A204.1 (cell line): ENCODE results near the gene CD69.

Experiments
- FAIRE-seq: peaks from 2 replicates; lab custom pipeline; 2012; peaks lifted over from hg19 to GRCh38; lab: Jason Lieb, UNC

Gene CD69

GRCh38 chr12:9760699-9761418 is at the start of gene CD69:
Gene CD69 (minus strand): TSS chr12:9760901. CDS start chr12:9760820, 81 bp downstream.
- no peak for FAIRE-seq

- no peak for FAIRE-seq
These were observed 49.2 kb upstream of the CD69 start for GRCh38 chr12:9809866-9810265.

GRCh38 chr12:9809338-9809737 is 48.6 kb upstream of the CD69 start:
- FAIRE-seq, result no peak

GRCh38 chr12:9808504-9808903 is 47.8 kb upstream of the CD69 start:
- no peak for FAIRE-seq

GRCh38 chr12:9806714-9807113 is 46.0 kb upstream of the CD69 start:
- FAIRE-seq, result no peak

- FAIRE-seq, result no peak
These were observed 45.2 kb upstream of the CD69 start for GRCh38 chr12:9805883-9806282.

- no peak for FAIRE-seq
These were observed 39.3 kb upstream of the CD69 start for GRCh38 chr12:9799961-9800360.

- no peak for FAIRE-seq
These were observed 37.3 kb upstream of the CD69 start for GRCh38 chr12:9797722-9798619.

- no peak for FAIRE-seq
These were observed 36.3 kb upstream of the CD69 start for GRCh38 chr12:9796971-9797370.

- FAIRE-seq, result no peak
These were observed 35.6 kb upstream of the CD69 start for GRCh38 chr12:9796346-9796745.

GRCh38 chr12:9795945-9796344 is 35.2 kb upstream of the CD69 start:
- no peak for FAIRE-seq

GRCh38 chr12:9794484-9795093 is 33.9 kb upstream of the CD69 start:
- FAIRE-seq, result no peak

GRCh38 chr12:9793779-9794395 is 33.2 kb upstream of the CD69 start:
- FAIRE-seq, result no peak

GRCh38 chr12:9792961-9793617 is 32.4 kb upstream of the CD69 start:
- no peak for FAIRE-seq

- FAIRE-seq, result no peak
These were observed 31.6 kb upstream of the CD69 start for GRCh38 chr12:9792185-9792900.

- FAIRE-seq, result no peak
These were observed 26.3 kb upstream of the CD69 start for GRCh38 chr12:9786726-9787717.

GRCh38 chr12:9784816-9785215 is 24.1 kb upstream of the CD69 start:
- FAIRE-seq, result no peak

- no peak for FAIRE-seq
These were observed 23.6 kb upstream of the CD69 start for GRCh38 chr12:9784326-9784725.

- FAIRE-seq, result no peak
These were observed 22.1 kb upstream of the CD69 start for GRCh38 chr12:9782547-9783382.
